ENCODE results near the gene IGFBP2. TPM values are rescaled to one million over a fixed set of nuclear protein-coding genes. Genes with fewer than 3 reads are reported as not detected.
A peak's percentile ranks its signal among the peaks of the same experiment; 100 is the strongest.
"Not testable (repeated sequence)": the region's sequence is repeated elsewhere in the genome, so short reads cannot be mapped to it uniquely, and the experiment has no call there.

Gene IGFBP2
- total RNA-seq, 1 donor from 2014 or later, result 41.1 TPM

DNA sequence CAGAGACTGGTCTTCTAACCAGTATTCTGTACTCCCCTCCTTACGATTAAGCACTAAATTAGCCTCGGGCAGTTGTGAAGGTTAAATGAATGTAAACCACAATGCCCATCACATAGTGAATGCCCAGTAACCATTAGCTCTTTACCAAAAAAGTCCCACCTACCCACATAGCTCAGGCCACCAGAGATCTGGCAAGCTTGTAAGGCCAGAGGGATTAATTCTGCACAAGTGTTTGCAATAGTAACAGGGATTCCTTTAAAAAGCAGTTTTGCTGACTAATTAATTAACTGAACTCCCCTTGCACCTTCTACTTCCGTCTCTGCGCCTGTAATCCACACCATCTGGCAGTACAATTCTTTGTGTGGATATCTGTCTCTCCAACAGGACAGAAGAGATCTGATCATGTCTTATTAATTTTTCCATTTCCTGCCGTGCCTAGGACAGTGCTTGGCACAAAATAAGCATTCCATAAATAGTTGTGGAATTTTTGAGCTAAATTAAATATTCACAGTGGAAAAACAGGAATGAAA lies 36.2 kb upstream of the IGFBP2 start:
- no peak for FAIRE-seq
- no peak for DNase-seq (ENCODE audit: low read depth)

DNA sequence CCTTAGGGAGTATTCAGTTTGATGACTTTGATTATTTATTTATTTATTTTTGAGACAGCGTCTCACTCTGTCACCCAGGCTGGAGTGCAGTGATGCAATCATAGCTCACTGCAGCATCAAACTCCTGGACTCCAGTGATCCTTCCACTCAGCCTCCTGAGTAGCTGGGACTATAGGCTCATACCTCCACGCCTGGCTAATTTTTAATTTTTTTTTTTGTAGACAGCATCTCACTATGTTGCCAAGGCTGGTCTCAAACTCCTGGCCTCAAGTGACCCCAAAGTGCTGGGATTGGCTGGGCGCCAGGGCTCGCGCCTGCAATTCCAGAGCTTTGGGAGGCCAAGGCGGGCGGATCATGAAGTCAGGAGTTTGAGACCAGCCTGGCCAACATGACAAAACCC lies 35.4 kb upstream of the IGFBP2 start:
- DNase-seq (ENCODE audit: low read depth); H3K27me3 ChIP-seq (ENCODE audit: control insufficient read depth, insufficient read depth, low read length); FAIRE-seq; H3K36me3 ChIP-seq (ENCODE audit: control insufficient read depth, insufficient read depth, low read length); H3K4me3 ChIP-seq (ENCODE audit: low read depth, low read length): not testable (repeated sequence)

More for the DNA sequence above, 36.2 kb upstream of the IGFBP2 start:
- Histone ChIP-seq H3K36me3 (ENCODE audit: control insufficient read depth, insufficient read depth, low read length) (no peaks in the 10 kb centered on the region), H3K4me3 (ENCODE audit: low read depth, low read length) (no peak overlapping the region), H3K27me3 (ENCODE audit: control insufficient read depth, insufficient read depth, low read length) (no peaks in the 10 kb centered on the region)
- TF ChIP-seq, protein P1, sequence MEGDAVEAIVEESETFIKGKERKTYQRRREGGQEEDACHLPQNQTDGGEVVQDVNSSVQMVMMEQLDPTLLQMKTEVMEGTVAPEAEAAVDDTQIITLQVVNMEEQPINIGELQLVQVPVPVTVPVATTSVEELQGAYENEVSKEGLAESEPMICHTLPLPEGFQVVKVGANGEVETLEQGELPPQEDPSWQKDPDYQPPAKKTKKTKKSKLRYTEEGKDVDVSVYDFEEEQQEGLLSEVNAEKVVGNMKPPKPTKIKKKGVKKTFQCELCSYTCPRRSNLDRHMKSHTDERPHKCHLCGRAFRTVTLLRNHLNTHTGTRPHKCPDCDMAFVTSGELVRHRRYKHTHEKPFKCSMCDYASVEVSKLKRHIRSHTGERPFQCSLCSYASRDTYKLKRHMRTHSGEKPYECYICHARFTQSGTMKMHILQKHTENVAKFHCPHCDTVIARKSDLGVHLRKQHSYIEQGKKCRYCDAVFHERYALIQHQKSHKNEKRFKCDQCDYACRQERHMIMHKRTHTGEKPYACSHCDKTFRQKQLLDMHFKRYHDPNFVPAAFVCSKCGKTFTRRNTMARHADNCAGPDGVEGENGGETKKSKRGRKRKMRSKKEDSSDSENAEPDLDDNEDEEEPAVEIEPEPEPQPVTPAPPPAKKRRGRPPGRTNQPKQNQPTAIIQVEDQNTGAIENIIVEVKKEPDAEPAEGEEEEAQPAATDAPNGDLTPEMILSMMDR (IDR thresholded peaks at IDR 0.05; ENCODE audit: insufficient read depth, low read length, severe bottlenecking), result no peak

DNA sequence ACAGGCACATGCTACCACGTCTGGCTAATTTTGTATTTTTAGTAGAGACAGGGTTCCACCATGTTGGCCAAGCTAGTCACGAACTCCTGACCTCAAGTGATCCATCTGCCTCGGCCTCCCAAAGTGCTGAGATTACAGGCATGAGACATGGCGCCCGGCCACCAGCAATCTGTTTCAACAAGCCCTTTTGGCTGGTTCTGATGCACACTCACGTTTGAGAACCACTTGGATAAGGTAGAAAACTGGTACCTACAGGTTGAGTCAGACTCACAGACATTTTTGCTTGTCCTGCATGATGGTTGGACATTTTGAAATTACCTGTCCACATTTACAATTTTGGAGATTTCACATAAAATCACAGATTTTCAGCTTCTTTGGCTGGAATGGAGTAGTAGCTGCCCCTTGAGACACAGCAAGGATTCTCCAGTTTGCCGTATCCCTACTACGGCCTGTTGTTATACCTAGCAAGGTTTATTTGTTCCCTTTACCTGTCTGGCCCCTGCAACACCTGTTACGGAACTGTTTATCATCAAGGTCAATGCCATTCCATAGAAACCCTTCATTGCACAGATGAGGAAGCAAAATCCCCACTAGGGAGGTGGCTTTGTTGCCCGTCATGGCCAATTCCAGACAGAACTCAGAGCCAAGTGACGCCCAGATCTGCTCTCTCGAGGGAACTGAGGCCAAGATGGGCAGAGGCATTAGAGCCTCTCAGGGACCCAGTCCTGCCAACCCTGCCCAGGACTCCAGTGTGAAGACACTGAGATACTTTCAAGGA lies 31.4 kb upstream of the IGFBP2 start:
- TF ChIP-seq, protein P1 (IDR thresholded peaks at IDR 0.05; ENCODE audit: insufficient read depth, low read length, severe bottlenecking), result no peak
- DNase-seq (ENCODE audit: low read depth), result peak; percentile 90
- FAIRE-seq, result no peak
- Histone ChIP-seq H3K27me3 (ENCODE audit: control insufficient read depth, insufficient read depth, low read length) (no peaks in the 10 kb centered on the region), H3K36me3 (ENCODE audit: control insufficient read depth, insufficient read depth, low read length) (no peaks in the 10 kb centered on the region), H3K4me3 (ENCODE audit: low read depth, low read length) (no peak overlapping the region)

DNA sequence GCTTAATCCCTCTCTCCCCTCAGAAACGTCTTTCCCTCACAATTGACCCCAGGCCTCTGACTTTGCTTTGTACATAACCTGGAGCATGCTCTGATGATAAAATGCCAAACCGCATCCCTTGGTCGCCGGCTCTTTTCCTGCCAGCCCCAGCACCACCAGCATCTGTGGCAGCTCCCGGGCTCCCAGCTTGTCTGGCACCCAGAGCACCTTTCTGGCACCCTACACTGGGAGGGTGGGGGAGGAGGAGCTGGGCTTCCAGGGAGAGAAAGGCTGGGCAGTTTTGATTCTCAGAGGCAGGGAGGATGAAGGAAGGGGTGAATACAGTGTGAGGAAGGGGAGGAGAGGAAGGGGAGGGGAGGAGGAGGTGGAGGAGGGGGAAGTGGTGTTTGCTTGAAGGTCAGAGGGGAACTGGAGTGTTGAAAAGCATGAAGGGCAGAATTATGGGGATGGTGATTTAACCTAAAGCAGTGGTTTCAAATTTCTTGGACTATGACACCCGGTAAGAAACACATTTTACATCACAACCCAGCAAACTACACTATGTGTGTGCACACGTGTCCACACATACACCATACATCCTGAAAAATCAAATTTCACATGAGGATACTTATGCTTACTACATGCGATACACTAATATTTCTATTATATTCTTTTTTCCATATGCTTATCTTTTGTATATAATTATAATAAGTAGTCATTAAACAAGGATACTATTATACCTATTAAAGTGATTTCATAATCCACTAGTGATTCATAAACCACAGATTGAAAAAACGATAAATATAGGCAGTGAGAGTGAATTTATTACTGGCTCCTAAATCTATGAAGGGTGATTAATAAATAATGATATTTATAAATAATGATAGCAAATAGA lies 30.0 kb upstream of the IGFBP2 start:
- no peak for FAIRE-seq
- Histone ChIP-seq H3K27me3 (ENCODE audit: control insufficient read depth, insufficient read depth, low read length) (no peaks in the 10 kb centered on the region), H3K4me3 (ENCODE audit: low read depth, low read length) (no peak overlapping the region), H3K36me3 (ENCODE audit: control insufficient read depth, insufficient read depth, low read length) (no peaks in the 10 kb centered on the region)
- TF ChIP-seq, protein P1 (IDR thresholded peaks at IDR 0.05; ENCODE audit: insufficient read depth, low read length, severe bottlenecking), result no peak
- peak; percentile 69 for DNase-seq (ENCODE audit: low read depth)

DNA sequence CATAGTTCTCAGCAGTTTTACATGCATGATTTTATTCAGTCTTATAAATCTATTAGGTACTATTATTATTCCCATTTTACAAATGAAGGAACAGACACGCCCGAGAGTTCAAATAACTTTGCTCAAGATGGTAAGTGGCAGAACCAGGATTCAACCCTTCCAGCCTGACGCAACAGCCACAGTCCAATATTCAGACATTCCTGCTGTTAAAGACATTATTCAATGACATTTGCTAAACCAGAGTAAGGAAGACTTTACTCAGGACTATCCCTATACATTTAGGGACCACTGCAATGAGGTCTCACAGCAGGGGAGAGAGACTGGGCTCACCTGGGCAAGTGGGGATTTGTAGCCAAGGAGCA lies 29.4 kb upstream of the IGFBP2 start:
- Histone ChIP-seq H3K36me3 (ENCODE audit: control insufficient read depth, insufficient read depth, low read length) (no peaks in the 10 kb centered on the region), H3K27me3 (ENCODE audit: control insufficient read depth, insufficient read depth, low read length) (no peaks in the 10 kb centered on the region), H3K4me3 (ENCODE audit: low read depth, low read length) (no peak overlapping the region)
- TF ChIP-seq, protein P1 (IDR thresholded peaks at IDR 0.05; ENCODE audit: insufficient read depth, low read length, severe bottlenecking), result no peak
- no peak for FAIRE-seq
- no peak for DNase-seq (ENCODE audit: low read depth)

DNA sequence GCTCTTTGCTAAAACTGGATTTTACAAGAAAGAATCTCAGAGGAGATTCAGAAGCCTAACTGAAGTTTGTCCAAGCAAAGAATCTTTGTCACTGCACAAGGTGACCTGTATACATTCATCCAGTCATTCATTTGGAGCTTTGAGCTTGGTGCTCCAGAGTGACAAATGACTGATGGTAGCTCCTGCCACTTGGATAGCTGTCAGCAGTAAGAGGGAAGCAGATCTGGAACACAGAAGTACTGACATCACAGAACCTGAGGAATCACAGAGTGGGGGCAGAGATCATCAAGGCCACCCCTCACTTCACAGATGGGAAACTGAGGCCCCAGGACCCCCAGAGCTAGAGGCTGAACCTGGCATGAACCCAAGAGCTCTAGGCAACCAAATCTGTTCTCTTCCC lies 28.8 kb upstream of the IGFBP2 start:
- no peak for FAIRE-seq
- TF ChIP-seq, protein P1 (IDR thresholded peaks at IDR 0.05; ENCODE audit: insufficient read depth, low read length, severe bottlenecking), result no peak

More for the DNA sequence above, 28.8 kb upstream of the IGFBP2 start:
- Histone ChIP-seq H3K27me3 (ENCODE audit: control insufficient read depth, insufficient read depth, low read length) (no peaks in the 10 kb centered on the region), H3K36me3 (ENCODE audit: control insufficient read depth, insufficient read depth, low read length) (no peaks in the 10 kb centered on the region), H3K4me3 (ENCODE audit: low read depth, low read length) (no peak overlapping the region)
- no peak for DNase-seq (ENCODE audit: low read depth)

Measured in bronchial epithelial cell (primary cell).